Regular cardiac myocyte (primary cell): Measurements from ENCODE around the gene OR4F3. TPM values are rescaled to one million over a fixed set of nuclear protein-coding genes. Genes with fewer than 3 reads are reported as not detected.

Experiments
- total RNA-seq: library from RNA; depleted of rRNA; stranded (reverse); fragments of >200 nt; gene quantifications from 2 replicates; pipeline ENCODE4 v1.2.3, GENCODE V29; 2014

Gene OR4F3
- not detected in 2 replicates for total RNA-seq

GRCh38 chr5:181366968-181367367, at the start of gene OR4F3:
Gene OR4F3, plus strand, starts transcription at chr5:181367268.

Other genes with a start within 250 kb of the OR4F3 start
- gene OR2V1, start 236.1 kb upstream of the OR4F3 start, total RNA-seq: not detected in 2 replicates
- not detected in 2 replicates for gene OR2V2, start 219.7 kb upstream of the OR4F3 start, total RNA-seq
- 0.85 and 3.1 TPM in 2 replicates for gene TRIM7, start 162.1 kb upstream of the OR4F3 start, total RNA-seq
- gene TRIM41, start 144.0 kb upstream of the OR4F3 start, total RNA-seq: 9.3 and 13.6 TPM in 2 replicates
- gene RACK1, start 123.4 kb upstream of the OR4F3 start, total RNA-seq: 3,272 and 3,476 TPM in 2 replicates
- gene TRIM52, start 106.1 kb upstream of the OR4F3 start, total RNA-seq: 6.8 and 6.9 TPM in 2 replicates